GM19372 (cell line): Measurements from ENCODE around the gene IGF2R.
"Not testable (repeated sequence)": the region's sequence is repeated elsewhere in the genome, so short reads cannot be mapped to it uniquely, and the experiment has no call there.

ENCODE experiments used
- ATAC-seq: cut with Tn5 transposase; IDR thresholded peaks from one replicate; pipeline ENCODE4 v1.9.1; 2021; ENCODE audit warnings: mild to moderate bottlenecking, low read depth, moderate library complexity; ENCODE audit not compliant: unreplicated experiment

The IGF2R gene

GRCh38 chr6:159968295-159969203 lies at the start of gene IGF2R:
TSS of gene IGF2R (plus strand) at chr6:159969082. CDS start at chr6:159969247, 165 bp downstream.
- peak; percentile 76 for ATAC-seq

GRCh38 chr6:159919800-159920199 lies 49.1 kb upstream of the IGF2R start:
- ATAC-seq, result no peak

- ATAC-seq, result not testable (repeated sequence)
These were observed 44.7 kb upstream of the IGF2R start for GRCh38 chr6:159924150-159924549.

- no peak for ATAC-seq
These were observed 42.2 kb upstream of the IGF2R start for GRCh38 chr6:159926542-159927203.

DNA sequence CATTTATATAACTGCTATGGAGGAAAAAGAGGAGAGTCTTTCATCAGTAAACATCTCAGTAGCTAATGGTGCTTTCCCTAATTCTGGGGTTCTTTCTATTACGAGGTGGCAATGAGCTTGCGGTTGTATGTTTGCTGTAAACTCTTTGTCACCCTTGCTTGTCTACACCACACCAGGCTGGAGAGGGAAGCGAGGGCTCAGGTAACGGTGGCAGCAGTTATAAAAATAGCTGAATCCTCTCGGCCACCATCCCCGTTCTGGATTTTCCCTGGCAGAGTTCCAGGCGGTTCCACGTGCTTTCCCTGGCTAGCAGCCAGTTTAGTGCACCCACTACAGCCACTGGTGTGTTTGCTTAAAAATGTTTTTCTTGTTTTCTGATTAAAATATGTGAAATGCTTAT lies 39.1 kb upstream of the IGF2R start:
- peak; percentile 46 for ATAC-seq

- peak; percentile 74 for ATAC-seq
These were observed 37.8 kb upstream of the IGF2R start for GRCh38 chr6:159931112-159931511.

DNA sequence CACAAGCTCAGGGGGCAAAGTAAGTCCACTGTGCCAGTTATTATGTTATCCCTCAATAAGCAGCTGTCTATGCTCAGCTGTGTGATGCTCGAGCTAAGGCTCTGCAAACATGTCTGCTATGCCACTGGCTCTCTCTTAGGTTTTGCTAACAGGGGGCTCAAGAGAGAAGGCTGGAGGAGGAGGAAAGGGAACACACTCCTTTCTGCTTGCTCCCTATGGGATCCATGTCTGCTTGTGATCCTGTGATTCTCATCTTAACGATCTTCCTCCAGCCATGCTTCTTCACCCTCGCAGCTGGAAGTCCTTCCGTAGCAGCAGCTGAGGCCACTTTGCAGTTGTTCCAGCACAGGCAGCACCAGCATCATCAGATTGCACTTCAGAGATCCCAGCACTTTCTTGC lies 37.0 kb upstream of the IGF2R start:
- peak; percentile 2 for ATAC-seq

DNA sequence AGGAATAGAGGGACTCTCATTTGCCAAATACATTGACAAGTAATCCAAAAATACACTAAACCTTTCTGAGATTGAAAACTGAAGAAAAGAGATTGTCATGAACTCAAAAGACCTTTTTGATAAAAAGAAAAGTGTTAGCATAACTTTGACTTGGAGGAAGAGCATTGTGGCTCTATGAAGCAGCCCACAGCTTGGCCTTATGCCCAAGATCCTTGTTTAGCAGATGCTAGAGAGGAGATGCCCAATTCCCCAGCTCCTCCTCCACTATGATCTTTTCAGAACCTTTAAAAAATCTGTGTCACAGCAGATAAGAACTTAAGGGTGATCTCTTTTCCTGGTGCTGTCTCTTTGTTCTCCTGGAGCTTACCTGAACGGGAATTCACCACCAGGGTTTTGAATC lies 35.8 kb upstream of the IGF2R start:
- ATAC-seq, result no peak

DNA sequence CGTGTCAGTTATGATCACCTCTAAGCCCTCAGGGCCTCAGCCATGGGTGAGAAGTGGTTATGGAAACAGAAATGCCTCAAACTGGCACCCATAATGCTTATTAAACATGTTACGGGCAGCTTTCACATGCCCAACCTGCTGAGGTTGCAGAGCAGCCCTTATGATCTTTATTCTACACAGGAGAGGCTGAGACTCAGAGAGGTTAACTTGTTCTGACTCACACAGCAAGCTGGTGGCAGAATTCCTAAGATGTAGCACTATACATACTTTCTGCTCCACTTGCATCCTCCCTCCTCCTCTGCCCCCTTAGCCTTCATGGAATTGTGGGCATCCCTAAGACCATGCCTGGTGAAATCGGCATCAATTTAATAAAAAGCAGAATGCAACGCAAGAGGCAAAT lies 34.7 kb upstream of the IGF2R start:
- no peak for ATAC-seq

DNA sequence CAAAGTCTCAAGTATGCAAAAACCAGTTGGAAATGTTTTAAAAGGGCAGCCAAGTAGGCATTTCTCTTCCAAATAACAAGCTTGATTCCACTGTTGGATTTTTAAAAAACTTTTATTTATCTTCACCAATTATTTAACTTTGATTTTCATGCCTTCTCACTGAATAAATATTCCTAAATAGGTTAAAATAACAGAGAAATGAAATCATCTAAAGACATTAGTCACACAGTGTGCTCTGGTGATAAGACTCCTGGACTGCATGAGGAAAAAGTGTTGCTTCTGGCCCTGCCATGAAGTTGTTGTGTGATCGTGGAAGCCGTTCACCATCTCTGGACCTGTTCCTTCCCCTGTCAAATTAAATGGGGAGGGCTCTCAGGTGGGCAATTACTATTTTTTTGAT lies 33.8 kb upstream of the IGF2R start:
- no peak for ATAC-seq

GRCh38 chr6:159935633-159936032 lies 33.2 kb upstream of the IGF2R start:
- no peak for ATAC-seq

DNA sequence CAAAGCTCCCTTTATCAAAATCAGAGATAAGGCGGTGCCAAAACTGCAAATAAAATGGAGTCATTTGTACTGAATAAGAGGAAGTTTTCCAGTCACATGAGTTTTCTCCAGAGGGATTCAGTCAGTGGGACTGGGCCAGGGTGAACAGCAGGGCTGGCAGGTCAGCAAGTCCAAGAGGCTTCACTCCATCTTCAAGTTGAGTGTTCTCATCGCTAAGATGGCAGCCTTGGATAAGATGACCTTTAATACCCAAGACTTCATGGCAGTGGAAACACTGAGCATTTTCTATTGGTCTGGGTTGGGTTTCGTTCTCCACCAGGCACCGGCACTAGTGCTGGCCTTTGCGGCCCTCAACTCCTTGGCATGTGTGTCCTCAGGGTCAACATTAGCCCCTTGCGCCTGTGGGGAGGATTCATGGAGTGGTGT lies 29.3 kb upstream of the IGF2R start:
- ATAC-seq, result no peak

GRCh38 chr6:159941286-159942113 lies 27.4 kb upstream of the IGF2R start:
- ATAC-seq, result peak; percentile 91

GRCh38 chr6:159943101-159943632 lies 25.7 kb upstream of the IGF2R start:
- no peak for ATAC-seq

GRCh38 chr6:159943968-159944598 lies 24.8 kb upstream of the IGF2R start:
- no peak for ATAC-seq

DNA sequence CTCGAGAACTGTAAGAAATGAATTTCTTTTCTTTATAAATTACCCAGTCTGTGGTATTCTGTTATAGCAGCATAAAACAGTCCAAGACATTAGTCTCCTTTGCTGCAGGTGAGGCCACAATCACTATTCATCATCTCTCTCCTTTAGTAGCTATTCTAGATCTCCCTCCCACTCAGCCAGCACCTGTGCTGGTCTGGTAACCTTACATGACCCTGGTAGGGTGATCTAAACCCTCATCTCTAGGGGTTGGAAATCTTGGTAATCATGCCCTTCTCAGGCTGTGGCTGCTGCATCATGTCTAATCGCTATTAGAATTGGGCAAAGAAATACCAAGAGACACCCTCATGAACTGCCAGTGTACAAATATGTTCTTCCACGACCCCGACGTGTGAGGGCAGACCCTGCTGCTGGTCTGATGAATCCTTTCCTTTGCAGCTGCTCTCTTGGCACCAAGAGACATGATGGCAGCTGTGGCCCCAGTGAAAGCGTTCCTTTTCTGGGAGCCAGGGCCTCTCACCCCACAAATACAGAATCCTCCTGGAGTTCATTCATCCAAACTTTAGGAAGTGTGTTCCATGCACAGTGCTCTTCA lies 23.0 kb upstream of the IGF2R start:
- ATAC-seq, result no peak

DNA sequence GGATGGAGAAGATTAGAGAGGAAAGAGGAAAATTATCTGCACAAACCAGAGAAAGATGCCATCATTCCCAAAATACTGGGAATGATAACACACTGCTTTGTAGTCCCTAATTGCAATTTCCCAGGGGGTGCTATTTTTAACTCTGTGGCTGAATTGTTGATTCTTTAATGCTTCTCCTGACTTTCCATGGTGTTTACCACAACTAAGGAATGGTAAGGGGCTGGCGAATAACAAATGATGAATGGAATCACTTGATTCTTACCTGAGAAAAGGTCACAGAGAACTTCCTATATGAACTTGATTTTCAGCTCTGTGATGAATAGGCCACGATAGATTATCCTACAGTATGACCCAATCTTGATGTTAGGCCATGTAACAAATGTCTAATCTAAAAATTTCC lies 22.0 kb upstream of the IGF2R start:
- no peak for ATAC-seq

DNA sequence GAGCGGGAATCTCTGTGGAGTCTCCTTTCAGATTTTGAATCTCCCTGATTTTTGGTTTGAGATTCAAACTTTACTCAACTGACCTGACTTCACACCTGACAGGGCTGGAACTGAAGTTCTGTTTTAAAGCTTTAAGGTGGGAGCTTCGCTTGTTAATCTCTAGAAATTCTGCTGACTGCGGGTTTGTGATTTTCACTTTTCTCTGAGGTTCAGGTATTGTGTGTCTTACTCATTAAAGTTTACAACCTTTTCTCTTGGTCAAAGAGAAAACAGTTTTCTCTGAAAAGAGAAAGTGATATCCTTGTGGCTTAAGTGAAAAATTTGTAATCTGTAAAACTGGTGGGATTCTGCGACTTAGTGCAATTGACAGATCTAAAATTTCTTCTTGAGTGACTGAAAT lies 20.7 kb upstream of the IGF2R start:
- no peak for ATAC-seq

GRCh38 chr6:159951772-159952171 lies 17.1 kb upstream of the IGF2R start:
- no peak for ATAC-seq
